H1 (cell line): ENCODE measurements around the gene STX8. TPM values are rescaled to one million over a fixed set of nuclear protein-coding genes. Genes with fewer than 3 reads are reported as not detected.

Experiments used
- CTCF ChIA-PET: fragments of 300-600 bp; sonication (Branson Sonifier 250); formaldehyde crosslinking; loops from one replicate; lab custom pipeline; 2021; ENCODE audit not compliant: partially characterized antibody; lab: Charles Lee
- POLR2A ChIA-PET: fragments of 300-600 bp; sonication (Branson Sonifier 250); formaldehyde crosslinking; loops from one replicate; lab custom pipeline; 2021; ENCODE audit warnings: inconsistent platforms; ENCODE audit not compliant: partially characterized antibody; lab: Charles Lee
- DNase-seq, 2 experiments: peaks; one replicate each; pipeline versions ENCODE4 v3.0.0 to v3.0.0-alpha.2; 2010 to 2022; ENCODE audit warnings: low spot score in 2 of 2, low read depth in 1 of 2, mixed read lengths in 1 of 2
- FAIRE-seq: peaks from 2 replicates; lab custom pipeline; 2011; peaks lifted over from hg19 to GRCh38; lab: Jason Lieb, UNC
- H2AFZ ChIP-seq: 2 replicates; pipeline ENCODE4 v1.8.1; 2012; ENCODE audit warnings: low read length, inconsistent platforms
- H2AK5ac ChIP-seq: 2 replicates; pipeline ENCODE4 v1.6.1; 2013; ENCODE audit warnings: low read depth, low read length
- H2BK120ac ChIP-seq: replicated peaks from 2 replicates; pipeline ENCODE3; 2013; ENCODE audit warnings: low read depth, low read length, inconsistent platforms
- H2BK12ac ChIP-seq: 2 replicates; pipeline ENCODE4 v1.6.1; 2013; ENCODE audit warnings: low read depth, low read length
- H2BK15ac ChIP-seq: 2 replicates; pipeline ENCODE4 v1.6.1; 2013; ENCODE audit warnings: low read length
- H2BK20ac ChIP-seq: 2 replicates; pipeline ENCODE4 v1.6.1; 2013; ENCODE audit warnings: low read length
- H2BK5ac ChIP-seq: 2 replicates; pipeline ENCODE4 v1.6.1; 2013; ENCODE audit warnings: low read depth, low read length
- H3K14ac ChIP-seq: 2 replicates; pipeline ENCODE4 v1.6.1; 2013; ENCODE audit warnings: inconsistent platforms; ENCODE audit not compliant: insufficient read length
- H3K18ac ChIP-seq: 2 replicates; pipeline ENCODE4 v1.6.1; 2013; ENCODE audit warnings: low read length; ENCODE audit errors: extremely low read depth
- H3K23ac ChIP-seq: 2 replicates; pipeline ENCODE4 v1.6.1; 2013; ENCODE audit warnings: inconsistent platforms; ENCODE audit not compliant: insufficient read length
- H3K23me2 ChIP-seq: 2 replicates; pipeline ENCODE4 v1.6.1; 2013; ENCODE audit warnings: low read depth, low read length
- H3K27ac ChIP-seq: 2 replicates; pipeline ENCODE4 v1.6.1; 2011; ENCODE audit warnings: low read depth, low read length, inconsistent platforms
- H3K27me3 ChIP-seq, 4 experiments: replicated peaks in 1 of 4; 1 replicate in 1 of 4; 2 replicates in 3 of 4; pipeline versions ENCODE4 v1.6.1 to v1.8.1; 2011 to 2013; ENCODE audit warnings: low read length in 3 of 4, mild to moderate bottlenecking in 3 of 4, inconsistent platforms in 2 of 4, mixed read lengths in 2 of 4, moderate library complexity in 1 of 4; ENCODE audit not compliant: control insufficient read depth in 3 of 4, insufficient read depth in 3 of 4; ENCODE audit errors: extremely low read depth in 1 of 4
- H3K36me3 ChIP-seq, 4 experiments: 2 replicates each; pipeline versions ENCODE4 v1.6.1 to v1.8.1; 2011 to 2013; ENCODE audit warnings: mild to moderate bottlenecking in 4 of 4, low read length in 3 of 4, moderate library complexity in 2 of 4, control low read depth in 1 of 4, inconsistent platforms in 1 of 4; ENCODE audit not compliant: insufficient read depth in 4 of 4, control insufficient read depth in 2 of 4
- H3K4ac ChIP-seq: replicated peaks from 2 replicates; pipeline ENCODE3; 2013; ENCODE audit warnings: low read length, low read depth, mixed read lengths, inconsistent platforms; ENCODE audit not compliant: insufficient read length
- H3K4me1 ChIP-seq, 4 experiments: replicated peaks in 1 of 4; 1 replicate in 1 of 4; 2 replicates in 3 of 4; pipeline versions ENCODE4 v1.6.1 to v1.8.1; 2011 to 2013; ENCODE audit warnings: low read length in 3 of 4, inconsistent platforms in 2 of 4, mixed read lengths in 1 of 4; ENCODE audit not compliant: insufficient read depth in 4 of 4, control insufficient read depth in 3 of 4
- H3K4me2 ChIP-seq, 2 experiments: 2 replicates each; pipeline versions ENCODE4 v1.6.1 to v1.8.1; 2011 to 2013; ENCODE audit warnings: low read depth in 2 of 2, low read length in 2 of 2, control low read depth in 1 of 2, inconsistent platforms in 1 of 2, mild to moderate bottlenecking in 1 of 2; ENCODE audit not compliant: insufficient read depth in 1 of 2
- H3K4me3 ChIP-seq, 4 experiments: fragments of 200-600, 300-600 bp in 1 of 4; sonication (generic), shearing (Covaris generic), sonication (Bioruptor Twin) in 1 of 4; 2 replicates each; pipeline versions ENCODE4 v1.5.1 to v1.8.1; 2011 to 2016; ENCODE audit warnings: low read length in 4 of 4, low read depth in 3 of 4, control low read depth in 2 of 4, inconsistent platforms in 2 of 4, mild to moderate bottlenecking in 2 of 4, mixed read lengths in 1 of 4, moderate library complexity in 1 of 4; ENCODE audit not compliant: insufficient read depth in 2 of 4; ENCODE audit errors: extremely low read depth in 1 of 4
- H3K56ac ChIP-seq: replicated peaks from 2 replicates; pipeline ENCODE3; 2013; ENCODE audit warnings: low read depth, mild to moderate bottlenecking, mixed read lengths, low read length, inconsistent platforms; ENCODE audit not compliant: insufficient read length
- H3K79me1 ChIP-seq: 2 replicates; pipeline ENCODE4 v1.6.1; 2013; ENCODE audit warnings: low read depth, low read length, control low read depth
- H3K79me2 ChIP-seq, 2 experiments: 2 replicates each; pipeline versions ENCODE4 v1.6.1 to v1.8.1; 2012 to 2013; ENCODE audit warnings: low read length in 2 of 2, mild to moderate bottlenecking in 2 of 2, inconsistent platforms in 1 of 2; ENCODE audit not compliant: insufficient read depth in 2 of 2, control insufficient read depth in 1 of 2
- H3K9ac ChIP-seq, 4 experiments: replicated peaks in 1 of 4; 1 replicate in 1 of 4; 2 replicates in 3 of 4; pipeline versions ENCODE4 v1.6.1 to v1.8.1; 2011 to 2013; ENCODE audit warnings: low read depth in 3 of 4, low read length in 3 of 4, control low read depth in 2 of 4, mild to moderate bottlenecking in 2 of 4, moderate library complexity in 2 of 4, inconsistent platforms in 1 of 4; ENCODE audit errors: extremely low read depth in 1 of 4
- H3K9me3 ChIP-seq, 2 experiments: 2 replicates each; pipeline versions ENCODE4 v1.6.1 to v1.8.1; 2012 to 2013; ENCODE audit warnings: mild to moderate bottlenecking in 2 of 2, moderate library complexity in 2 of 2, control low read depth in 1 of 2, inconsistent platforms in 1 of 2, low read depth in 1 of 2, low read length in 1 of 2, mixed read lengths in 1 of 2; ENCODE audit not compliant: insufficient read depth in 2 of 2
- H4K20me1 ChIP-seq, 2 experiments: replicated peaks in 1 of 2; 2 replicates each; pipeline versions ENCODE3 to v1.8.1; 2011 to 2013; ENCODE audit warnings: inconsistent platforms in 2 of 2, low read length in 2 of 2, mild to moderate bottlenecking in 1 of 2; ENCODE audit not compliant: insufficient read depth in 2 of 2, control insufficient read depth in 1 of 2
- H4K5ac ChIP-seq: 2 replicates; pipeline ENCODE4 v1.6.1; 2013; ENCODE audit warnings: low read length, low read depth, mixed read lengths, inconsistent platforms; ENCODE audit not compliant: insufficient read length
- H4K8ac ChIP-seq: 2 replicates; pipeline ENCODE4 v1.8.0; 2013; ENCODE audit warnings: mild to moderate bottlenecking, moderate library complexity, low read length, inconsistent platforms; ENCODE audit not compliant: insufficient read depth; ENCODE audit errors: extremely low read depth
- H4K91ac ChIP-seq: replicated peaks from 2 replicates; pipeline ENCODE3; 2013; ENCODE audit warnings: low read length, mixed read lengths, inconsistent platforms; ENCODE audit not compliant: insufficient read length
- ASH2L ChIP-seq: fragments of 200-600, 300-600 bp; sonication (generic); IDR thresholded peaks from one replicate; pipeline ENCODE4 v1.7.1; 2017; ENCODE audit warnings: low read length
- ATF2 ChIP-seq: IDR thresholded peaks from 2 replicates; pipeline ENCODE4 v1.6.1; 2012; ENCODE audit warnings: low read length, inconsistent platforms
- CEBPB ChIP-seq: IDR thresholded peaks from 2 replicates; pipeline ENCODE4 v1.6.1; 2012; ENCODE audit warnings: low read depth, low read length
- CHD1 ChIP-seq: IDR thresholded peaks from 2 replicates; pipeline ENCODE4 v1.6.1; 2012; ENCODE audit warnings: low read depth, low read length, improper control_type of control experiment
- CHD2 ChIP-seq: IDR thresholded peaks from 2 replicates; pipeline ENCODE4 v1.6.1; 2012; ENCODE audit warnings: low read length, improper control_type of control experiment
- EGR1 ChIP-seq: IDR thresholded peaks from 2 replicates; pipeline ENCODE4 v1.6.1; 2011; ENCODE audit warnings: low read depth, low read length, borderline replicate concordance
- RXRA ChIP-seq: IDR thresholded peaks from 2 replicates; pipeline ENCODE4 v1.6.1; 2011; ENCODE audit warnings: low read depth, mild to moderate bottlenecking, low read length, moderate library complexity; ENCODE audit not compliant: insufficient read depth
- SIN3A ChIP-seq, 2 experiments: IDR thresholded peaks in 1 of 2; conservative IDR thresholded peaks in 1 of 2; 2 replicates each; pipeline ENCODE4 v1.6.1; 2011 to 2012; ENCODE audit warnings: low read length in 2 of 2, improper control_type of control experiment in 1 of 2, low read depth in 1 of 2, mild to moderate bottlenecking in 1 of 2
- SUZ12 ChIP-seq: fragments of 200-600 bp; sonication (generic); IDR thresholded peaks from 2 replicates; pipeline ENCODE4 v1.6.1; 2012; ENCODE audit warnings: mild to moderate bottlenecking, inconsistent platforms, low read length, moderate library complexity, mixed read lengths
- TAF7 ChIP-seq: optimal IDR thresholded peaks from 2 replicates; pipeline ENCODE3; 2011; ENCODE audit warnings: low read depth, mild to moderate bottlenecking, inconsistent platforms, low read length, moderate library complexity, borderline replicate concordance
- WGBS, 2 experiments: shearing (Covaris generic) in 1 of 2; methylation state at CpG; one replicate each; pipeline versions ENCODE4 v1.1.6 to v1.1.7; 2013 to 2015; ENCODE audit warnings: low lambda C conversion rate in 2 of 2, mixed read lengths in 2 of 2, inconsistent platforms in 1 of 2, low coverage in 1 of 2, missing lambda C conversion rate in 1 of 2; ENCODE audit not compliant: insufficient replicate concordance in 2 of 2, insufficient coverage in 1 of 2, insufficient read length in 1 of 2; ENCODE audit errors: extremely low coverage in 1 of 2, missing lambda C conversion rate in 1 of 2; 5-methylcytosine and 5-hydroxymethylcytosine counted together
- polyA plus RNA-seq, 7 experiments: library from polyadenylated mRNA; depleted of rRNA in 3 of 7; stranded (reverse) in 5 of 7; unstranded in 2 of 7; fragments of >200 nt in 5 of 7; fragments of 200-250 nt in 2 of 7; gene quantifications; 1 replicate in 5 of 7; 2 replicates in 1 of 7; 4 replicates in 1 of 7; pipeline versions ENCODE4 v1.2.1 to v1.2.3, GENCODE V29; 2011 to 2013; ENCODE audit warnings: missing spikeins in 2 of 7, mixed read lengths in 2 of 7
- total RNA-seq: library from RNA; stranded (reverse); fragmentation: NEBNext Ultra II Directional; extraction: Animal tissue kit (Norgen Biotek cat#: 25700); gene quantifications from 2 replicates; pipeline ENCODE4 v1.2.1, GENCODE V29; 2021

The STX8 gene
- total and polyA plus RNA-seq, 2 of the 8 experiments (the other 6 are each of a cell fraction or from before 2014, with no cell fraction given), result 22.8 to 42.5 TPM

GRCh38 chr17:9330611-9331271 is 244.9 kb downstream of the STX8 start:
- H4K20me1 ChIP-seq, result no peaks in the 10 kb centered on the region
- H3K9ac ChIP-seq, result no peak overlapping the region
- H3K4me1 ChIP-seq, result peaks cover 14 to 22% (median 18%) of the 10 kb centered on the region in 4 experiments
- peak overlapping the region; percentile 15; the same call in 1 of the 2 replicates for H3K18ac ChIP-seq
- no peaks in the 10 kb centered on the region; a peak in 1 of 4 replicates for H3K9me3 ChIP-seq
- no peak overlapping the region for H4K91ac ChIP-seq
- H3K36me3 ChIP-seq, result no peaks in the 10 kb centered on the region
- 0 out of 2 replicates have a peak overlapping the region, but pooled peaks have one; percentile 24 for H2AK5ac ChIP-seq
- H2BK12ac ChIP-seq, result no peak overlapping the region
- POLR2A ChIA-PET, result interaction anchor here (0.8 kb wide), 1 partner anchor 15 kb away, joined by 4 read pairs; no protein-coding TSS in a partner anchor
- no peaks in the 10 kb centered on the region for H3K79me2 ChIP-seq
- no peak overlapping the region for H3K56ac ChIP-seq
- H2BK5ac ChIP-seq, result no peak overlapping the region
- H3K23ac ChIP-seq, result no peak overlapping the region
- no peak overlapping the region for H2BK120ac ChIP-seq
- no peak overlapping the region for H2BK20ac ChIP-seq
- peak overlapping the region in 1 of 4 experiments; percentile 19; a peak in 2 of 8 replicates for H3K4me3 ChIP-seq
- CTCF ChIA-PET, result interaction anchor here (0.6 to 1.5 kb wide), 6 partner anchors 11 to 191 kb away, joined by 3 to 5 read pairs (median 3); no protein-coding TSS in a partner anchor
- no peak overlapping the region for H3K4ac ChIP-seq
- H2AFZ ChIP-seq, result no peak overlapping the region
- DNase-seq (no peak), FAIRE-seq (no peak)
- no peak overlapping the region for H2BK15ac ChIP-seq
- no peak overlapping the region; the same call in 1 of the 2 replicates for H4K8ac ChIP-seq
- peak overlapping the region; percentile 50 to 68 for H3K4me2 ChIP-seq
- H3K23me2 ChIP-seq, result no peaks in the 10 kb centered on the region
- no peaks in the 10 kb centered on the region for H3K79me1 ChIP-seq
- H3K27ac ChIP-seq, result no peak overlapping the region
- no peaks in the 10 kb centered on the region; a peak in 2 of 7 replicates for H3K27me3 ChIP-seq
- no peak overlapping the region for H4K5ac ChIP-seq
- no peak overlapping the region for H3K14ac ChIP-seq
- 58% methylated on average over 21 of the region's 21 CpGs; no CpG with 5 or more reads in 1 of the 2 experiments for WGBS, 2 experiments
- TF ChIP-seq RXRA (no peak), CEBPB (no peak), CHD2 (no peak), ATF2 (no peak), CHD1 (no peak), SUZ12 (no peak), TAF7 (no peak), ASH2L (no peak), EGR1 (no peak), SIN3A (conservative IDR thresholded peaks at IDR 0.05 in 1 of 2, IDR thresholded peaks at IDR 0.05 in 1 of 2; ENCODE audit: low read depth in 1 of 2, low read length in 2 of 2) (no peak)
